8988T (cell line): Measurements from ENCODE around the gene NNT.
"Not testable (repeated sequence)": the region's sequence is repeated elsewhere in the genome, so short reads cannot be mapped to it uniquely, and the experiment has no call there.

Source experiments
- DNase-seq: peaks from one replicate; pipeline ENCODE4 v3.0.0; 2011

Gene NNT

DNA sequence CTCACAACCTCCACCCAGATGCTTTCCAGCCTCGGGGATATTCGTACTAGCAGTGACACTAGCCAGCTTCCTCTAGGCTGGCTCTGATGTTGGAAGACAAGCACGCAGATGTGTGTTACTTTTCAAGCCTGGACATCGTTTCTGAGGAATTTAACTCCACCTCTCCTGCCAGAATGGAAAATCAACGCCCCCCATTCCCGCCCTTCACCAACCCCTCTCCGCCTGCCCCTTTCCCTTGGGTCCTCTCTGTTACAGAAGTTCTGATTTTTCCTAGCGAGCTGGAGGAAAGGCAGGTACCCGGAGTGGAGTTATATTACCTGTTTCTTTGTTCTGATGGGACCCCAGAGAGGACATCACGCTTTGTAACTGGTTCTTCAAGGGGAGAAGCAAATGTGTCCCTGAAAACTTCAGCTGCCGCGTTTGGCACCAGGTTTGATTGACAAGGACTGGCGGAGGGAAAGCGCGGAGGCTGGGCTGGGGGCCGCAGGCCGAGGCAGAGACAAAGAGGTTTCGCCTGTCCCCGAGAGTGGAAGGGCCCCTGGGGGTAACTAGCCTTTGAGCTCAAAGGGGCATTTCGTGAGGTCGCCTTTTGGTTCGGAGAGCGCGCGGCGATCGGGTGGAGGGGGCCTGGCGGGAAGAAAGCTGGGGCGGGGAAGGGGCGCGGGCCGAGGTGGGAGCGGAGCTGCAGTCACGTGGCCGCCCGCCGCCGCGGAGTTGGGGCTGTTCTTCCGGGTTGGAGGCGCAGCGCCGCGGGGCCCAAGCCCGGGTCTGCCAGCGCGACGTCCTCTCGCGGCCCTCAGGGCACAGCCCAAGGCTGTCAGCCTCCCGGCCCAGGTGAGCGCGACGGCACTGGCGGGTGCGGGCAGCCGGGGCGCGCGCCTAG lies at the start of gene NNT:
NNT (plus strand) TSS at position 720 of the 883 bp plus-strand sequence. CDS start 6,016 bp downstream, outside the sequence.
- peak; percentile 45 for DNase-seq

DNA sequence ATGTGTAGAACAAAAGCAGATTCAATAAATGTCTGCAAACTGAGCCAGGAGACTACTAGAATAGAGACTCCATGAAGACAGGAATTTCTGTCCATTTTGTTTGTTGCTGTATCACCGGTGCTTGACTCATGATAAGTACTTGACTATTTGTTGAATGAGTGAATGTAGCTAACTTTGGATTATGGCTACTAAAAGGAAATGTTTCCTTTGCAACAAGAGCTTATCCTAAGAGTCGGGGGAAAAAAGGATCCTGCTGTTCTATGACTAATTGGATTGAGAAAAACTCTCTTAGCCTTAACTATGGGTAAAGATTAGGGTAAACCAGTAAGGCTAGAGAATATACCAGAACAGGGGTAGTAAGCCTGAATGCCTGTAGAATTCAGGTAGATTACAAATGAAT lies 49.6 kb upstream of the NNT start:
- no peak for DNase-seq

DNA sequence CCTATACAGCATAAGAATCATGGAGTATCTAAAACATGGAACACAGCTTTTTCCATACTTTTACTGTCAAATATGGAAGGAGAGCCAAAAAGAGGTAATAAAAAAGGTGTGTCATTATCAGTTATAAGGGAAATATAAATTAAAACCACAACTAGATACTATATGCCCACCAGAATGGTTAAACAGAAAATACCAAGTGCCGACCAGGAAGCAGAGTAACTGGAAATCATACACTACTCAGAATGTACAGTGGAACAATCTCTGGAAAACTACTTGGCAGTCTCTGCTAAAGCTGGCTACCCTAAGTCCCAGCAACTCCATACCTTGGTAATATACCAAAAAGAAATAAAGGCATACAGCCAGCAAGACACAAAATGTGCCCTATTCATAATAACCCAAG lies 48.5 kb upstream of the NNT start:
- DNase-seq, result no peak

DNA sequence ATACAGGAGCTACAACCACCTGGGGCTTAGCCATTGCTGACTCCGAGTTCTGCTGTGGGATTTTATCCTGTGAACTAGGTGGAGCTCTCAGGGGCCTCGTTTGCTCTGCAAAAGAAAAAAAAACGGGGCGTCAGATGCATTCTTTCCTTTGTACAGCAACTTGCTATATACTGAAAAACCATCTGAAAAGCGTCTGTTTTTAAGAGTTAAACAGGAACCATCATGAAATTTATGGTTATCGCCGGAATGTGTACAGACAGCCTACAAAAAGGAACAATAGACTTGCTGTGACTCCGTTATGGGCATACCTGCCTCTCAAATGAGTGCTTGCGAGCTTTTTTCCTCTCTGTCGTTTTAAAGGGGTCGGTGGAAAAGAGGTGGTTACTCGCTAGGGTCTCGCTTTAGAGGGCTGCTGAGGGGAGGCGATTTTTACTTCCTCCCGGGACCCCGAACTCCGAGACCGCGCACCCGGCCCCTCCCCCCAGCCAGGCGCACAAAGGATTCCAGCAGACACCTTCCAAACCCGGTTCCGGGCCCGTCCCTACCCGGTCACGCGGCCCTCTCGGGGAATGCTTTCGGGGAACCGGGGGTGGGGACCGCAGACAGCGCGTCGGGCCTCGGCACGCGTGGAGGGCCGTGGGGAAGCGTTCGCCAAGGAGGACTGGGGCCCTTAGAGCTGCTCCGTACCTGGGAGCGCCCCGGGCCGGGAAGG lies 46.9 kb upstream of the NNT start:
- DNase-seq, result peak; percentile 43

DNA sequence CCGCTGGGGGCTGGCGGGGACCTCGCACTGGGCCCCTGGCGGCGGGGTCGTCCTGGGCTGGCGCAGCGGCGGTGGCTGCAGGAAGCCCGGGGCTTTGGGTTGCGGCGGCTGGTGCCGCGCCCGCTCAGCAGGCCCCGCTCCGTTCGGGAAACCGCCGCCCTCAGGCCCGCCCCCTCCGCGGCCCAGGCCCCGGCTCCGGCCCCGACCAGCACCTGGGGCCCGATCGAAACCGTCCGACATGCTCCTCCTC lies 46.4 kb upstream of the NNT start:
- DNase-seq, result not testable (repeated sequence)

DNA sequence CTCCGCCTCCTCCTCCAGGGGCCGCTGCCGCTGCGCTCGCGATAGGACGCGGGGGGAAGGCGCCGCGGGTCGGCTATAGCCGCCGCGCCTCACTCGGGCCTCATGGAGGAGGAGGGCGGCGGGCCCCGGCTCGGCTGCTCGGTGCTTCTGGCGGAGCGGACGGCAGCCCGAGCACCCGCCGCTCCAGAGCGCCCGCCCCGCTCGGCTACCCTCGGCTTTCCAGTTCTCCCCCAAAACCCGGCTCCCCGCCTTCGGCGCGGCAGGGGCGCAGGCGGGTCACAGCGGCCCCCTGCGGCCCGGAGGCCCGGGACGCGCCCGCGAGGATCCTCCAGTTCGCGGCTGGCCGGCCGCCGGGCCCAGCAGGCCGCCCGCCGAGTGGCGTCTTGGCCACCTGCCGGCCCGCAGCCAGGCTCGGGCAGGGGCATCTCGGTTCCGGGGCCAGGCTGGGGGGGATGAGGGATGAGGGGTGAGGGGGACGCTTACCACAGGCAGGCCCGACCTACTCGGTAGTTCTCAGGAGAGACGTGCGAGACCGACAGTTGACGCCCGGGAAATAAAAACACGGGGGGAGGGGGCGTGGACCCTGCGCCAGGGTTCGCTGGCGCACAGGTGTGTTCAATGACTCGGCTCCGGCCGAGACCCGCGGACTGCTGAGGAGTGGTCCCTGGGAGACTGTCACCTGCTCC lies 46.0 kb upstream of the NNT start, which contains the start of gene PAIP1:
PAIP1 (minus strand) TSS at position 221 of the 686 bp plus-strand sequence. CDS start 231 bp downstream, outside the sequence.
- peak; percentile 86 for DNase-seq

DNA sequence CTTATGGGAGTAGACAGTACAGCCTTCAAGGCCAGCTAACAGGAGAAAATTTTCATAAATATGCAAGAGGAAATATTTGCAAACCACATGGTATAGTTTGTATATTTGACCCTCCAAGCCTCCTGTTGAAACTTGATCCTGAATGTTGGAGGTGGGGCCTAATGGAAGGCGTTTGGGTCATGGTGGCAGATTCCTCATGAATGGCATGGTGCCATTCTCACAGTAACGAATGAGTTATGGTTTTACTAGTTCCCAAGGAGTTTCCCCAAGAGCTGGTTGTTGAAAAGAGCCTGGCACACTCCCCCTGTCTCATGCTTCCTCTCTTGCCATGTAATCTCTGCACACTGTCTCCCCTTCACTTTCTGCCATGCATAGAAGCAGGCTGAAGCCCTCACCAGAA lies 42.9 kb upstream of the NNT start:
- no peak for DNase-seq

DNA sequence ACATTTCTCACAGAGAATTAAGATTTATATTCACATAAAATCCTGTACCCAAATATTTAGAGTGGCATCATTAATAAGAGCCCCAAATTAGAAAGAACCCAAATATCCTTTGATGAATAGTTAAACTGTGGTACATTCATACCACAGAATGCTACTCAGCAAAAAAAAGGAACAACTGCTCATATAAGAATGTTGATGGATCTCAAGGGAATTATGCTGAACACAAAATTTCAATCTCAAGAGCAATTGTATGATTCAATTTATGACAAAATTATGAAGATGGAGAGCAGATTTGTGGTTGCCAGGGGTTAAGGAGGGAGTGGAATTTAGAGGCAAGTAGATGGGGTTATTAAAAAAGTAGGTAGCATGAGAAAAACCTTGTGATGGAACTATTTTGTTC lies 41.6 kb upstream of the NNT start:
- no peak for DNase-seq

DNA sequence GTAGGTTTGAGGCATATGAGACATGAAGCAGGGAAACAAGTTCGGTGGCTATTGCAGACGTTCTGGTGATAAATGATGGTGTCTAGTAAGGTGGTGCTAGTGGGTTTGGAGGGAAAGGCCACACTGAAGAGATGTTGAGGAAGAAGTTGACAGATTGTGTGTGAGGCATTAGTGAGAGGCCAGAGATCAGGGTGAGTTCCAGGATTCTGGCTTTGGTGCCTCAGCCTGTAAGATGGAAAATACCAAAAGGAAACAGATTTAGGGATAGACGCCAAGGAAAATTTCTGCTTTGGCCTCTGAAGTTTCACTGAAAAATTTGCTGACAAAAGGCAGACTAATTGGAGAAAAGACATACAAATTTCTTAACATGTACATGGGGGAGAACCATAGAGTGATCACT lies 39.7 kb upstream of the NNT start:
- no peak for DNase-seq

DNA sequence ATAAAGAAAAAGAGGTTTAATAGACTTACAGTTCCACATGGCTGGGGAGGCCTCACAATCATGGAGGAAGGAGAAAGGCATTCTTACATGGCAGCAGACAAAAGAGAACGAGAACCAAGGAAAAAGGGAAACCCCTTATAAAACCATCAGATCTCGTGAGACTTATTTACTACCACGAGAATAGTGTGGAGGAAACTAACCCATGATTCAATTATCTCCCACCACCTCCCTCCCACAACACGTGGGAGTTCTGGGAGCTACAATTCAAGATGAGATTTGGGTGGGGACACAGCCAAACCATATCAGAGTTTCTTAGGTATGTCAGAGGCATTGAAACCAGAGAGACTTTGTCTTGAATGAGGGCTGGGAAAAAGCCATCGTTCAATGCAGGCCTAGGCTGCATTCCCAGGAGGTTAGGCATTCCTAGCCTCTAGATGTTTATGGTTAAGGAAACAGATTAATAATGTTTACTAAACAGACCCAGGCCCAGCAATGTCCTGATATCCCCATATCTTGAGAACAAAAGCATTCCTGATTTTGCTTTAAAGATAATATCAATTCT lies 38.6 kb upstream of the NNT start:
- DNase-seq, result no peak

DNA sequence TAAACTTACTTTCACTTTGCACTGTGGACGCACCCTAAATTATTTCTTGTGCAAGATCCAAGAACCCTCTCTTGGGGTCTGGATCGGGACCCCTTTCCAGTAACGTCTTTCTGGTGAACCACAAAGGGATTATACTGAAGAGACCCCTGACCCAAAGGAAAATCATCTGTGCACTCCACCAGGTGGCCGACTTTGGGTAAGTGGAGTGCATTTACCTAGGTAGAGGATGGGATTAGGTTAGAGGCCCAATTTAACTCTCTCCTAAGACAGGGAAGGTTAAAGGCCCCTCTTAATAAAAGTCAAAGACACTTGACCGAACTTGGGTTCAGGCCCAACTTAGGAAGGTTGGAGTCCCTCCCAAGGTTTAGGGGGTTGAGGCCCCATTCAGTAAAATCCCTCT lies 37.9 kb upstream of the NNT start:
- DNase-seq, result no peak

DNA sequence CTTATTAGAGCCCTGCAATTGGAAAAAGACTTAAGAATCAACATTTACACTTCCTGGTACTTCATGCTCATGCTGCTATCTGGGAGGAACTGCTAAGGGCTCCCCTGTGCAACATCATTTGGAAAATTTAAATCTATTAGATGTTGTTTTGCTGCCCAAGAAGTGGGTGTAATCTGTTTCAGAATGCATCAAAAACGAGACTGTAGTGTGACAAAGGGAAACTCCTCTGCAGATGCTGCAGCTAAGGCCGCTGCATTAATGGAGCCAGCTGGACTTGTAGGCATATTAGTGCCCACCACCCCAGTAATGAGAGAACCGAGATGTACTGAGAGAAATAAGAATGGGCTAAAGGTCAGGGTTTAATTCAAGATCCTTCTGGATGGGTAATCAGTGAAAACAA lies 35.0 kb upstream of the NNT start:
- no peak for DNase-seq

DNA sequence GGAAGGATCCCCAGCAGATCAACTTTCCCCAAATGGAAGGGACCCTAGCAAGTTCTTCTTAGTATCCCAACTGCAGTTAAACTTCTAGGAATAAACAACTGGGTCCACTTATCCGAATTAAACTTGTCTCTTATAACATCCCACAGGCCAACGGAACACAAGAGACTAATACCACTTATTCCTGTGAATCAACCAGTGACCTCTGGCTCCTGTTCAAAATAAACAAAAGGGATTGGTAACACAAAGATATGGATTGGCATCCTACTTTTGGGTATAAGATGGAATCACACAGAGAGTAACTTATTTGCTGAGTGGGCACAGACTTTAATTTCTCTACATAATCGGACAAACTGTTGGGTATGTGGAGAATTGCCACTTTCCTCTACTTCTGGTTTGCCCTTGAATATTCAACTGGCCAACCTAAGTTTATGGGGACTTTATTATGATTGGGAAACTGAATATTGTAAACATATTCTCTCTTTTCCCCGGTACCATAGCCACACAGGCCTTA lies 33.7 kb upstream of the NNT start:
- DNase-seq, result no peak

DNA sequence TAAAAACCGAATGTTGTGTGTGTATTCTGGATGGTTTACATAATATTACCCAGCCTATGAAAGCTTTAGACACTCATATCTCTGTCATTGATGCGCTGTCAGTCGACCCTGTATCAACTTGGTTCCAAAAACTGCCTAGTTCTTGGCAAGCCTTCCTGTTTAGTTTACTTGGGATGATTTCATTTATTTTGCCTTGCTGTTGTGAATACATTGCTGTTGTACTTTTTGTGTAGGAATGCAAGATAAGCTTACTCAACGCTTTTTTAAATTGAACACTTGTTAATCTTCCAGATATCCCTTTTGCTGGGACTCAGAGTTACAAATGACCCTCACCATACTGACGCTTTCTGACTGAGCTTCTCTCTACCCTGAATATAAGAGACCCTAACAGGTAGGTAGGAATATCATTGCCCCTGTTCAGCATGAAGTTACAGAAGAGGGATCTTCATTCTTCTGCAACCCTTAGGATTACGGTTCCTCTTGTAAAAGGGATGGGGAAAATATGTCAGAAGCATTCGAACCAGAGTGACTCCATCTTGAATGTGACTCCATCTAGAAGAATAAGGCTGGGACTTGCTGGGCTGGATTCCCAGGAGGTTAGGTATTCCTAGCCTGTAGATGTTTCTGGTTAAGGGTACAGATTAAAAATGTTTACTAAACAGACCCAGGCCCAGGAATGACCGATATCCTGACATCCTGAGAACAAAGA lies 32.4 kb upstream of the NNT start:
- DNase-seq, result no peak

DNA sequence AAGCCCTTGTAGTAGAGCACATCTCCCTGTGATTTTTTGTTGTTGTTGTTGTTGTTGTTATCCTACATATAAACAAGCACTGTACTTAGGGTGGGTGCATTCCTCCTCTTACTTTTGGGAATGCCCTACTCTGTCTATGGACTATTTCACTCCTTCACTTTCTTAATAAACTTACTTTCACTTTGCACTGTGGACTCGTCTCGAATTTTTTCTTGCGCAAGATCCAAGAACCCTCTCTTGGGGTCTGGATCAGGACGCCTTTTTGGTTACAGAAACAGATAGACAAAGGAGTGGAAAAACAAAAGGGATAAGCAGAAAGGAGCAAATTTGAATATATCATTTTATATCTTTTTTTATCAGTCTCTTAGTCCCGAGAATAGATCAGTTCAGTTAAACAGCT lies 31.7 kb upstream of the NNT start:
- DNase-seq, result no peak

DNA sequence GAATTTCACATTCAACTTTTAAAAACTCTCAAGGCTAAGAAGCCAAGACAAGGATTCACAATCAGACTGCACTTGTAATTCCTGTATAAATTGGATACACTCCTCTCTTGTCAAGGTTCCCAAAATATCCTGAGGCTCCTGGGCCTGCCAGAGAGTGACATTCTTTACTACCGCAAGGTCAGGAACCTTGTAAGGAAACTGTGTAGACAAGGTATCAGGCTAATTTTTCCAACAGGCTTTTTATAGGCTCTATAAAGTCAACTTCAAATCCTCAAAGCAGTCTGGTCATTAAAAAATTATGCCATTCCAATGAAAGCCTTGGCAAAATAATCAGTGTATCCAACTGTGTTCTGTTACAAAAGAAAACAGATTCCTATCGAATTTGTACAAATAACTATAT lies 30.6 kb upstream of the NNT start:
- no peak for DNase-seq

DNA sequence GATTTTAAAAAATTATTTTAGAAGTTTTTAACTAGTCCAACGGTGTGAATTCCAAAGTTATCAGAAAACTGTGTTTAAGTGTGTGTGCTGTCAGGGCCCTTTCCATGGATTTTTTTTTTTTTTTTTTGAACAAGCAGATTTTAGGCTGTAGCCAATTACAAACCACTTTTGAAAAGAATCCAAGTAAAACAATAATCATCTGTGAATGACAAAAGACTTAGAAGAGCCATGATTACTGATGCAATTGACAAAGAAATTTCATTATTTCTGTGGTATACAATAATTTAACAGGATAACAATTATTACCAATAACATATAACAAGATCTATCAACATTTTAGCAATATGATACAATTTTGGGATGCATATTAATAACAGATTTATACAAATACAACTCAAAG lies 29.9 kb upstream of the NNT start:
- no peak for DNase-seq

DNA sequence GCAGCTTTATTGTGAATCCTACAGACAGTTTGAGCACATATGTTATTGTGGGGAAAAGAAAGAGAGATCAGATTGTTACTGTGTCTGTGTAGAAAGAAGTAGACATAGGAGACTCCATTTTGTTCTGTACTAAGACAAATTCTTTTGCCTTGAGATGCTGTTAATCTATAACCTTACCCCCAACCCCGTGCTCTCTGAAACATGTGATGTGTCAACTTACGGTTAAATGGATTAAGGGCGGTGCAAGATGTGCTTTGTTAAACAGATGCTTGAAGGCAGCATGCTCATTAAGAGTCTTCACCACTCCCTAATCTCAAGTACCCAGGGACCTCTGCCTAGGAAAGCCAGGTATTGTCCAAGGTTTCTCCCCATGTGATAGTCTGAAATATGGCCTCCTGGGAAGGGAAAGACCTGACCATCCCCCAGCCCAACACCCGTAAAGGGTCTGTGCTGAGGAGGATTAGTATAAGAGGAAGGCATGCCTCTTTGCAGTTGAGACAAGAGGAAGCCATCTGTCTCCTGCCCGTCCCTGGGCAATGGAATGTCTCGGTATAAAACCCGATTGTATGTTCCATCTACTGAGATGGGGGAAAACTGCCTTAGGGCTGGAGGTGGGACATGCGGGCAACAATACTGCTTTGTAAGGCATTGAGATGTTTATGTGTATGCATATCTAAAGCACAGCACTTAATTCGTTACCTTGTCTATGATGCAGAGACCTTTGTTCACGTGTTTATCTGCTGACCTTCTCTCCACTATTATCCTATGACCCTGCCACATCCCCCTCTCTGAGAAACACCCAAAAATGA lies 22.4 kb upstream of the NNT start:
- DNase-seq, result not testable (repeated sequence)

DNA sequence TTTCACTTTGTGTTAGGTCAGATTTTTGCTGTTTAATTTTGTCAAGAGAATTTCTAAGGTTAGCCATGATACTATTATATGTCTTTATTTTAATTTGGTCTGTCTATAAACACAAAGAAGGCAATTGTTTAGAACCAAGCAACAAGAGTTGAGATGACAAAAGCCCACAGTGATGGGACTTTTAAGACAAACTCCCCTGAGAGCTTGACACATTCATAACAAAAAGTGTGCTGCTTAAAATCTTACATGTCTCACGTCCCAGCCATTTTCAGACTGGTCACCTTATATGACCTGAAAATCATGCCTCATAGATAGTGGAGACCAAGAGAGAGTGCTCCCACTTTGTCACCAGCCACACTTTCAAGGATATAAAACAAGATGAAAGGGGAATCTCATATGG lies 21.6 kb upstream of the NNT start:
- no peak for DNase-seq

DNA sequence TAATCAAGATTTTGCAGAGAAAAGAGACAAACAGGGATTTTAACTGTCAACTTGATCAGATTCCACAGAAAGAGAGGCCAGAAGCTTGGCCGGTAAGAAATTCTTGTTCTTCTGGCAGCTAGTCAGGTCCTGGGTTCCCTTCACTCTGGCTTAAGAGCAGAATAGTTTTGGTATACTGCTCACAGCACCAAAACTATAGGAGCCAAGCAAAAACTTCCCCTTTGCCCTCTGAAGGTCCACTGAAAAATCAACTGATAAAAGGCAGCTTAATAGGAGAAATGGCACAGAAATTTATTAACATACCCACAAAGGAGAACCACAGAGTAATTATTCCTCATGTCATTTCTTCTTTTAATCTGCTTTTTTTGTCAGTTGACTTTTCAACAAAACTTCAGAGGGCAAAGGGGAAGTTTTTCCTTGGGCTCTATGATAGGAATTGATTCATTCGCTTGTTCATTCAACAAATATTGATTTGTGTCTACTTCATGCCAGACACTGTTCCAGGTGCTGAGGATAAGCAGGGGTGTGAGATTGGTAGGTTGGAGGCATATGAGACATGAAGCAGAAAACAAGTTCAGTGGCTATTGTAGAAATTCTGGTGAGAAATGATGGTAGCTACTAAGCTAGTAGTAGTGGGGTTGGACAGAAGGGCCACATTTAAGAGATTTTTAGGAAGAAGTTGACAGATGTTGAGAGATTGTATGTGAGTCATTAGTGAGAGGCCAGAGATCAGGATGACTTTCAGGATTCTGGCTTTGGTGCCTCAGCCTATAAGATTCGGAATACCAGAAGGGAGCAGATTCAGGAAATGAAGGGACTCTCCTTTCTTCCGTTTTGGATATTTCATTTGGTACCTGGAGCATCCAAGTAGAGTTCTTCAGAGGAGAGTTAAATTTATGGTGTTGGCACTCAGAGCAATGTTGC lies 20.6 kb upstream of the NNT start:
- no peak for DNase-seq

DNA sequence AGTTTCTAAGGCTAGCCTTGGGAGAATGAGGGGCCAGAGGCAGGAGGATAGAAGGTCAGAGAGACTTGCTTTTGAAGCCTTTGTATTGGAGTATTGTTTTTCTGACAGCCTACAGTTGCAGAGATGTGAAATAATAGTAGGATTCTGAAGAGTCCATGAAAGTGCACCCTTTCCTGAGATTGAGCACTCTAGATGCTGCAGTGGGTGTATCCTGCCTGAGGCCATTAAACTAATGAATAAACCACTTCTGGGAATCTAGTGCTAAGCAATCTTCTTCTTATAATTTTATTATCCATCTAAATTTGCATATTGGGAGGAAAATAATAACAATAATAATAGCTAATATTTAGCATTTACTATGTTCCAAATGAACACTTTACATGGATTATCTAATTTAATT lies 19.3 kb upstream of the NNT start:
- no peak for DNase-seq
